Measurements from ENCODE around the gene PLCD1.
"Not testable (repeated sequence)": the region's sequence is repeated elsewhere in the genome, so short reads cannot be mapped to it uniquely, and the experiment has no call there.

Gene PLCD1

GRCh38 chr3:37986479-37987314 lies 42.7 kb downstream of the PLCD1 start:
- no peak for DNase-seq (ENCODE audit: low read depth)

DNA sequence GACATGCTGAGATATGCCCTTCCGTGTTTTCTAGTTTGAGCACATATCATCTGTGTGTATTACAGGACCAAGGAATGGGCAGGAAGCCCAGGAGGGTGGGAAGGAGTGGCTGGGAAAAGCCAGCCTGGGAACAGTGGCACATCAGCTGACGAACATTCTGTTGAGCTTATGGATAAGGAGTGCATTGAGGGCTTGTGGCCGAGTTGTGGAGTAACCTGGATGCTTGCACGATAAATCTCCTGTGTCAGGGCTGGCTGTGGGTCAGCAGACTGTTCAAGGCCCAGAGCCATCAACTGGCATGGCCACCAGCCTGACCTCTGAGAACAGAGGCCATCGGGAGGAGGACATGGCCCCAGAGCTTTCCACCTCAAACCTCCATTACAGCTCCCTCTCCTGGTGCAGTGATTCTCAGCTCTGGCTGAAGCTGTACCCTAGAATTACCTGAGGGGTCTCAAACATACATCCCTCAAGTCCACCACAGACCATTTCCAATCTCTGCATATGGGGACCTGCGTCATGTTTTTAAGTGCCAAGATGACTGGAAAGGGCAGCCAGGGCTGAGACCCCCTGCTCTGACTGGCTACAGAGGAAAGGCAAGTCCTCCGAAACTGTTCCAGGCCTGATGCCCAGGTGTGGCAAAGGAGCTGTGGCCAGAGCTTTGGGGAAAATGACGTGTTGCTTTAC lies 43.7 kb downstream of the PLCD1 start:
- no peak for DNase-seq (ENCODE audit: low read depth)

- DNase-seq (ENCODE audit: low read depth) = no peak
Observed at GRCh38 chr3:37984596-37984995, 44.8 kb downstream of the PLCD1 start.

- no peak for DNase-seq (ENCODE audit: low read depth)
Observed at GRCh38 chr3:37984051-37984450, 45.4 kb downstream of the PLCD1 start.

DNA sequence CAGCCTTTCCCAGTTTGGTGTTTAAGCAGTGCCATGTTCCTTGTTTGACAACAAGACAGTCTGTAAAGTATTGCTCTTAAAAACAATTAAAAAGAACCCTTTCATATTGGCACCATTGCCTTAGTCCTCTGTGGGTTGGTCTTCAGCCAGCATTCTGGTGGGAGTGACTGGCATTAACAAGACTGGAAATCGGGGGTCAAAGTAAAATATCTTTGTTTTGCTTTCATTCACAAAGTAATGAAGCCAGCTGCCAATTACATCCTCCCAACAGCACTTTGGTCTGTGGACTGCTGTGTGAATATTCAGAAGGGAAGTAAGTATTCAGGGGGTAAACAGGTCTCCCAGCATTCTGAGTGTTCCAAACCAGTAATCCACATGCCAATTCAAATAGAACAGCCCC lies 47.1 kb downstream of the PLCD1 start:
- no peak for DNase-seq (ENCODE audit: low read depth)

DNA sequence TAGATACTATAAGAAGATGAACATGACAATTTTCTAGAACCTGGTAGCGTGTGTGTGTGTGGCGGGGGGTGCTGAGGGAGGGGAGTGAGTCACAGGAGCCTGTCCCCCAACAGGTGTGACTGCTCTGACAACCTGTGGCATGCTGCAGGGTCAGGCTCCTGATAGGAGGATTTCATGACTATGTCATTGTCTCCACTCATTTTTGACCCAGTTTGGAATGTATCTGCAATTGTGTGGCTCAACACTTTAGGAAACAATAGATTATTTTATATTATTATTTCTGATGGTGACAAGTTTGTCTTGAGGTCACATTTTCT lies 48.1 kb downstream of the PLCD1 start:
- DNase-seq (ENCODE audit: low read depth) = no peak

GRCh38 chr3:37980462-37981347 lies 48.7 kb downstream of the PLCD1 start:
- DNase-seq (ENCODE audit: low read depth) = no peak

GRCh38 chr3:37979541-37980461 lies 49.6 kb downstream of the PLCD1 start:
- no peak for DNase-seq (ENCODE audit: low read depth)

GRCh38 chr3:37974121-37975083 lies 55.0 kb downstream of the PLCD1 start:
- no peak for DNase-seq (ENCODE audit: low read depth)

GRCh38 chr3:37973246-37974054 lies 56.0 kb downstream of the PLCD1 start:
- no peak for DNase-seq (ENCODE audit: low read depth)

DNA sequence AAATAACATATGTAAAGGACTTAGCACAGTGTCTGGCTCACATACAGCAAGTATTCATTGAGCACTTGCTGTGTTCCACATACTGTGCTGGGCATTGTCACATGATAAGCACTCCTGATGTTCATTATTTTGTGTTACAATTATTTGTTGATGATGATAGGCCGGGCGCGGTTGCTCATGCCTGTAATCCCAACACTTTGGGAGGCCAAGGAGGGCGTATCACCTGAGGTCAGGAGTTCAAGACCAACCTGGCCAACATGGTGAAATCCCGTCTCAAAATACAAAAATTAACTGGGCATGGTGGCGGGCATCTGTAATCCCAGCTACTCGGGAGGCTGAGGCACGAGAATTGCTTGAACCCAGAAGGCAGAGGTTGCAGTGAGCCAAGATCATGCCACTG lies 57.4 kb downstream of the PLCD1 start:
- not testable (repeated sequence) for DNase-seq (ENCODE audit: low read depth)

DNA sequence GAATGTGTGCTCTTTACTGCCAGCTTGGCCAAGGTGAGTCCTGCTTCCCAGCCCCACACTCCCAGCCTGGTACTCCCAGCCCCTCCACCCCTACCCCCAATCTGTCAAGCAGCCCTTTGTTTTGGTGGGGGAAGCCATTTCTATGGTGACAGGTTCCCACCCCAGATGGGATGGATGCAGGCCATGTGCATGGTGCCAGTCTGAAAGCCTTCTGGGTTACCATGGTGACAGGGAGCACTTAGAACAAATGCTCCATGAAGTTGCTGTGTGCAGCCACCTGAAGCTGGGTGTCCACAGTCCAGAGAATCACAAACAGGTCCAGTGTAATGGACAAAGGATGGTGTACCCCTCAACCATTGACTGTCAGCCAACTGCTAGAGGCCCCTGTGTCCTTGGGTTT lies 58.0 kb downstream of the PLCD1 start:
- DNase-seq (ENCODE audit: low read depth) = no peak

GRCh38 chr3:37970802-37971201 lies 58.6 kb downstream of the PLCD1 start:
- DNase-seq (ENCODE audit: low read depth) = no peak

- no peak for DNase-seq (ENCODE audit: low read depth)
Observed at GRCh38 chr3:37969596-37970100, 59.8 kb downstream of the PLCD1 start.

DNA sequence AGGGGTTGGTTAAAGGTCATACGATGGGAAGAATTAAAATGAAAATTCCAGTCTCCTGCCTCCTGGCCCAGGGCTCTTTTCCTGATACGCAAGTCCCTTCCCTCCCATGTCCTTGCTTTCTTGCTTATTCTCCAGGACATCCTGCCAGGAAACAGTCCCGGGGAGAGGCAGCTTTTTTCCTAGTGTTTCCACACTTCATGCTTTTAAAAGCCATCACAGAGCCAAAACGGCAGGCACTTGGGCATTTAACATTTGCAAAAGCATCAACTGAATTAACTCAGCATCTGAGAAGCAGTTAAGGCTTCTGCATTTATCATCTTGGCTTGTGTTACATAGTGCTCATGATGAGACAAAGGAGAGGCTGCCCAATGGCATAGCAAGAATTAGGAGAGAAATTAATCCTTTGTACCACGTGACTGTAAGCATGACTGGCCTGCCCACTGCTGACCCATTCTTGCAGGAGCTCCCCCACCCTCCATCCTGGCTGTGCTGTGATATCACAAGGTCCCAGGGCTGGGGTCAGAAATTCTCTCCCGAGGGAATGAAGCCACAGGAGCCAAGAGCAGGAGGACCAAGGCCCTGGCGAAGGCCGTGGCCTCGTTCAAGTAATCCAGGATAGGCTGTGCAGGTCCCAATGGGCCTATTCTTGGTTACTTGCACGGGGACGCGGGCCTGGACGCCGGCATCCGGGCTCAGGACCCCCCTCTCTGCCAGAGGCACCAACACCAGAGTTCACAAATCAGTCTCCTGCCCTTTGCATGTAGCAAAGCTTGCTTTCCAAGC lies 60.4 kb downstream of the PLCD1 start:
- no peak for DNase-seq (ENCODE audit: low read depth)

DNA sequence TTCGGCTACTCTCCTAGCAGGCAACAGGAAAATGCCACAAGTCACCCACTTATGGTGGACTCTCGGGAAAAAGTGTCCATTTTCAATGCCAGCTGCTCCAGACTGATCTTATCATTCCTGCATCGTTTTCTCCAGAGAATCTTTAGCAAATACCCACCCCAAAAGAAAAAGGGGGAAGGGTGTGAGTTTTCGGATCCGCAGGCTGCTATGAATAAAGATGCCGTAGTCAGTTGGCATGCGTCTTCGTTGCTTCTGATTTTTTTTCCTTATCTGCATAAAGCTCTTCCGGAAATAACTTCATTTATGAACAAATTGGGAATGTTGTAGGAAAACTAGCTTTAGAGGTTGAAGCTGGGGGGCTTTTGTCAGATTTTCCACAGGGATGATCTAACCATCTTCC lies 61.2 kb downstream of the PLCD1 start:
- DNase-seq (ENCODE audit: low read depth) = no peak

DNA sequence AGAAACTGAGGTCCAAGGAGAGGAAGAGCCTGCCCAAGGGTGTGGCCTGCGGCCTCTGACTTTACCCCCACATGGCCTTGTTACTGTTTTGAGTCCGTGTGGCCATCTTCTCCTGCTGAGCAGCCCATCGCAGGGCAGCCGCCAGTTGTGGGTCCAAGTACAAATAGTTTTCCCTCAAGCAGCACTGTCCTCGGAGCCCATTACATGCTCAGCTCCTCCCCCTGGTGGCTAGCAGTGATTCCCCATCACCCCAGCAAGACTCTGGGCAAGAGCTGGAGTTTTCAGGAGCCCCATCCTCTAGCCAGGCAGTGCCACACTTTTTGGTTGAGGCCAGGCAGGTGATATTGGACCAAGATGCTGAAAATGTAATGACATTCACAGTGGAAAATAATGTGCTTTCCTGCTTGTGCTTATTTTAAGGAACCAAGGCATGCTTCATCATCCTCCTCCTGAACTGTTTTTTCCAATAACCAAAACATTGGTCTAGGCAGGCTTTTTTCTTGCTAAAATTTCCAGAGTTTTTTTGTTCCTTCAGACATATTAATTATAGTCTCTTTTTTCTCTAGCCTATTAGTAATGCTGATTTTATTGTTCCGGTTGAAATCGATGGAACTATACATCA lies 62.1 kb downstream of the PLCD1 start:
- peak; percentile 30 for DNase-seq (ENCODE audit: low read depth)

DNA sequence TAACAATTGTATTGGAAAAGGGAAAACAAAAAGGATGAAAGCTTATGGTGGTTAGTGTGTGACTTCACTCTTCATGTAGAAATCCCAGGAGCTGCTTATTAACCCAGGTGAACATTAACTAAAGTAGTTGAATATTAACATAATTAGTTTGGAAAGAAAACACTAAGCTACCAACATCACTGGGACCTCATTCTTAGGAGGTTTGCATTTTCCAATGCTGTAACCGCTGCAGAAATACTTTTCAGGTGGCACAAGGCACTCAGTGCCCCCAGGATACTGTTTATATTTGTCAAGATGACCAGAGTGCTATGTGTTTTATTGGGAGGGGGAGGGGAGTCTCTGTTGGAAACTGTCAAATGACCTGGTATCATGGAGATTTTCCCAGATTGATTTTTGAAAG lies 64.7 kb downstream of the PLCD1 start:
- DNase-seq (ENCODE audit: low read depth) = no peak
